Fibroblast of pulmonary artery (primary cell): Measurements from ENCODE around the gene OPN3.

Source experiments
- DNase-seq: peaks from one replicate; pipeline ENCODE4 v3.0.0-alpha.2; 2010; ENCODE audit warnings: low read depth
- H3K4me3 ChIP-seq: replicated peaks from 2 replicates; pipeline ENCODE4 v1.5.1; 2011; ENCODE audit warnings: low read depth, mild to moderate bottlenecking, control low read depth, low read length, moderate library complexity
- CTCF ChIP-seq: IDR thresholded peaks from 2 replicates; pipeline ENCODE4 v1.5.1; 2011; ENCODE audit warnings: mild to moderate bottlenecking, control low read depth, low read length, inconsistent platforms; ENCODE audit errors: missing control alignments

The OPN3 gene

GRCh38 chr1:241555526-241555925, 84.6 kb downstream of the OPN3 start:
- DNase-seq: no peak
- no peak overlapping the region for H3K4me3 ChIP-seq
- TF ChIP-seq CTCF: no peak

GRCh38 chr1:241553886-241554592, 86.1 kb downstream of the OPN3 start:
- DNase-seq: no peak
- no peak overlapping the region for H3K4me3 ChIP-seq
- no peak for TF ChIP-seq CTCF

- TF ChIP-seq CTCF: no peak
- DNase-seq: no peak
Observed at GRCh38 chr1:241551759-241552638, 88.2 kb downstream of the OPN3 start.

GRCh38 chr1:241550318-241550717, 89.9 kb downstream of the OPN3 start:
- no peak for TF ChIP-seq CTCF
- H3K4me3 ChIP-seq: no peak overlapping the region

More at GRCh38 chr1:241551759-241552638, 88.2 kb downstream of the OPN3 start:
- H3K4me3 ChIP-seq: no peak overlapping the region

GRCh38 chr1:241548008-241548407, 92.2 kb downstream of the OPN3 start:
- no peak overlapping the region for H3K4me3 ChIP-seq
- DNase-seq: no peak
- no peak for TF ChIP-seq CTCF

More at GRCh38 chr1:241550318-241550717, 89.9 kb downstream of the OPN3 start:
- no peak for DNase-seq
